Prostate gland (tissue), 2 donors: ENCODE measurements around the gene GPR26.

Experiments
- POLR2A ChIP-seq: fragments of 450-650 bp; IDR thresholded peaks from one replicate; pipeline ENCODE4 v1.6.1; 2016; ENCODE audit warnings: antibody characterized with exemption, mild to moderate bottlenecking
- TF ChIP-seq, protein P1 (sequence below), 4 experiments: fragments of 200-600 bp in 2 of 4; fragments of 450-650 bp in 2 of 4; sonication (generic) in 2 of 4; IDR thresholded peaks; 1 replicate in 3 of 4; 2 replicates in 1 of 4; pipeline ENCODE4 v1.5.1; 2016 to 2019; ENCODE audit warnings: antibody characterized with exemption in 4 of 4, mild to moderate bottlenecking in 2 of 4, moderate library complexity in 2 of 4

DNA sequence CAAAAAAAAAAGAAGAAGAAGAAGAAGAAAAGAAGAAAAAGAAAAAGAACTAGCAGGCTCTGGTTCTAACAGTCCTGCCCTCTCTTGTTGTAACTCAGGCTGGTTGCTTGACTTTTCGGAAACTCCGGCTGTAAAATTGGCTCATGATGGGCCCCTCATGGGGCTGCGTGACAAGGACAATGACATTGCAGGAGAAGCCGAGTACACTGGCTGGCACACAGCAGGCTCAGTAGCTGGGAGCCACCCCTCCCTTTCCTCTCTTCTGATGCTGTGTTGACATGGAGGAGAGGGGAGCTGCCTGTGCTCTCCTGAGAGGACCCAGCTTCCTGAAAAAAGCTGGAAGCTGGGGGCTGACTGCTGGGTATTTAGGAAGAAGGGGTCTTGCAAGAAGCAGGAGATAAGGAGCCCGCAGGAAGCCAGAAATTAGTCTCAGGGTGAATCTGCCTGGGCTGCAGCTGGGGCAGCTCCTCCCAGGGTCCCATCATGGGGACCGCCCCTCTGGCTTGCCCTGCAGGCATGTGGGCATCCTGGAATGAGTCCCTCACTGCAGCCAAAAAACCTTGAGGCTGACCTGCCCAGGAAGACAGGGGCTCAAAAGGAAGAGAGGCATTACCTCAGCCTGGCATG lies 14.6 kb upstream of the GPR26 start:
- TF ChIP-seq, protein P1, sequence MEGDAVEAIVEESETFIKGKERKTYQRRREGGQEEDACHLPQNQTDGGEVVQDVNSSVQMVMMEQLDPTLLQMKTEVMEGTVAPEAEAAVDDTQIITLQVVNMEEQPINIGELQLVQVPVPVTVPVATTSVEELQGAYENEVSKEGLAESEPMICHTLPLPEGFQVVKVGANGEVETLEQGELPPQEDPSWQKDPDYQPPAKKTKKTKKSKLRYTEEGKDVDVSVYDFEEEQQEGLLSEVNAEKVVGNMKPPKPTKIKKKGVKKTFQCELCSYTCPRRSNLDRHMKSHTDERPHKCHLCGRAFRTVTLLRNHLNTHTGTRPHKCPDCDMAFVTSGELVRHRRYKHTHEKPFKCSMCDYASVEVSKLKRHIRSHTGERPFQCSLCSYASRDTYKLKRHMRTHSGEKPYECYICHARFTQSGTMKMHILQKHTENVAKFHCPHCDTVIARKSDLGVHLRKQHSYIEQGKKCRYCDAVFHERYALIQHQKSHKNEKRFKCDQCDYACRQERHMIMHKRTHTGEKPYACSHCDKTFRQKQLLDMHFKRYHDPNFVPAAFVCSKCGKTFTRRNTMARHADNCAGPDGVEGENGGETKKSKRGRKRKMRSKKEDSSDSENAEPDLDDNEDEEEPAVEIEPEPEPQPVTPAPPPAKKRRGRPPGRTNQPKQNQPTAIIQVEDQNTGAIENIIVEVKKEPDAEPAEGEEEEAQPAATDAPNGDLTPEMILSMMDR (IDR thresholded peaks at IDR 0.05): no peak
- TF ChIP-seq POLR2A: no peak
